Measurements from ENCODE around the gene EDAR.

The EDAR gene

GRCh38 chr2:108908713-108909070 is 80.3 kb downstream of the EDAR start:
- DNase-seq (ENCODE audit: low read depth), result no peak

DNA sequence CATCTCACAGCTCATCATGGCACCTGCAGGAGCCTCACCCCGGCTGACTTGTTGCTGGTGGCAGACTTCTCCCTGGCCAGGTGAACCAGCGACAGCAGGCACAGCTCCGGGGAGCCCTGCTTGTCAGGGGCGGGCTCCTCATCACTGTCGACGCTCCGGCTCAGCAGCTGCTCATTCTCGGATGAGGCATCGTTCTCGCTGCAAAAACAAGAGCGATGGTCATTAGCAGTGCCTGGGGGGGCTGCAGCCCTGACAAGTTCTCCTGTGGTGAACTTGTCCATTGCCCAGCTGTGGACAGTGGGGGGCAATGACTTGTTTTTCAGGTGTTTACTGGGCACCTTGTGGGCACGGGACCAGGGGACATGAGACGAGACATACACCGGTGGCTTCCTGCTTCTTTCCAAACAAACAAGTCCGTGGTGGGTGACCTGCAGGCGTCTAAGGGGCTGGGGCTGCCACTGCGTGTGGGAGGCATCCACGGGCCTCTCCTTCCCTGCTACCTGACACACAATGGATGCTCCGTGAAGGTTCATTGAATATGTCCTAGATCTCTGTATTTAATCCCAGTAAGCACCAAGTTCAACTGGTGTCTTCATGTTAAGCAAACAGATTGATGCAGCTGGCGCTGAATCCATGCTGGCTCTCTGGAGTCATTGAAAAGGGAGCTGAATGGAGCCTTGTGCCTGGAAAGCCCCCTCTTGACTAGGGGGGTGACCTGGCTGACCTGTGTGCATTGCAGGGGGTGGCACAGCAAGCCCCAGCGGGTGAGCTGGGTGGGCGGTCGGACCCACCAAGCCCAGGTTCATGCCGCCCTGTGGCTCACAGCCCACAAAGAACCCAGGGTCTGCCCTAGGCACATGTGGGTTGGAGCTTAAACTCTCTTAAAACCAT is 81.0 kb downstream of the EDAR start:
- DNase-seq (ENCODE audit: low read depth), result no peak

GRCh38 chr2:108906403-108907077 is 82.5 kb downstream of the EDAR start:
- DNase-seq (ENCODE audit: low read depth), result no peak

DNA sequence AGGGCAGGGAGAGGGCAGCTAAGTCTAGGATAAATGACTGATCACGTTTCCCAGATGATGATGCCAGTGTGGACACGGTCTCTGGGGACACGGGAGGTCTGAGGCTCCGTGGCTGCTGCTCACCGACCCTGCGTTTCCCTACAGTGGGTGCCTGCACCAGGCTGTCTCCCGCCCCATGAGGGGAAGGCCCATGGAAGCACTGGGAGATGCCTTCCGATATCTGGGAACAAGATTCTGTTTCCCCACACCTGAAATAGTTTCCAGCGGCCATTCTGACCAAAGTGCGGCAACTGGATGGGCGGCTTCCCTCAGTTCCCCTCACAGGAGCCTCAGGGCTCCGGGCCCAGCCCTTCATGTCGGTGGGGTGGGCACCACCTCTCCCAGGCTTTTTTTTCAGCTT is 83.1 kb downstream of the EDAR start:
- no peak for DNase-seq (ENCODE audit: low read depth)

- DNase-seq (ENCODE audit: low read depth), result no peak
Measured at GRCh38 chr2:108905176-108905575, 83.8 kb downstream of the EDAR start.

- DNase-seq (ENCODE audit: low read depth), result no peak
Measured at GRCh38 chr2:108904680-108905079, 84.3 kb downstream of the EDAR start.

GRCh38 chr2:108898315-108899082 is 90.5 kb downstream of the EDAR start:
- no peak for DNase-seq (ENCODE audit: low read depth)

DNA sequence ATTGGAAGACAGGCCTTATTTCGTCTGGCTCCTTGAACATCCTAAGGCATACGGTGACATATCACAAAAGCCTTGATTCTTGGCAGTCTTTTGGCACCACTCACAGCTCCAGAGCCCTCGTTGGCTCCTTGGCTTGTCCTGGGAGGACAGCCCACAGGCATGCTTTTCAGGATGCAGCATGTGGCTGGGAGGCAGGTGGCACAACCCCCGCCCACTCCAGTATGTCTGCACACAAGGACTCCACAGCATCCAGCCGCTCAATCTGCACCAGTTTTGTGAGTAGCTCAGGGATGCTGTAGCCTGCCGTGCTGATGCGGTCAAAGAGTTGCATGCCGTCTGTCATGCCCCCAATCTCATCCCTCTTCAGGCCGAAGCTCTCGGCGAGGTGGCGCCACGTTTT is 92.3 kb downstream of the EDAR start:
- DNase-seq (ENCODE audit: low read depth), result no peak

- no peak for DNase-seq (ENCODE audit: low read depth)
Measured at GRCh38 chr2:108895188-108895587, 93.8 kb downstream of the EDAR start.

- no peak for DNase-seq (ENCODE audit: low read depth)
Measured at GRCh38 chr2:108894766-108895165, 94.3 kb downstream of the EDAR start.

DNA sequence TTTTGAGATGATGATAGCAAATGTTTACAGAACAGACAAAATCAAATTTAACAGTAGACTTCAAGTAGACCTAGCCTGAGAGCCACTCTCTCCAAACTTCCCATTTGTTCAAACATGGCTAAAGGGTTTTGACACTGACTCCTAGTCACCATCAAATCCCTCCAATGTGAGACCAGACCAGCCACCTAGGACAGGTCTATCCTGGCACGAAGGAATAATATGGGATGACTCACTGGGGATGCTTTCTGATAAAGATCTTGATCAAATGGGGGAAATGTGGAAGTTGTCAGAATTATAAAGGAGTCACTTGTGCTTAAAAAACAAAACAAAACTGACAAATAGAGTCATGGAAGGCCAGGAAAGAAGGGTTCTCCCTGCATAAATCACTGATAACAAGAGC is 95.7 kb downstream of the EDAR start:
- DNase-seq (ENCODE audit: low read depth), result no peak

GRCh38 chr2:108889907-108890306 is 99.1 kb downstream of the EDAR start:
- DNase-seq (ENCODE audit: low read depth), result no peak

DNA sequence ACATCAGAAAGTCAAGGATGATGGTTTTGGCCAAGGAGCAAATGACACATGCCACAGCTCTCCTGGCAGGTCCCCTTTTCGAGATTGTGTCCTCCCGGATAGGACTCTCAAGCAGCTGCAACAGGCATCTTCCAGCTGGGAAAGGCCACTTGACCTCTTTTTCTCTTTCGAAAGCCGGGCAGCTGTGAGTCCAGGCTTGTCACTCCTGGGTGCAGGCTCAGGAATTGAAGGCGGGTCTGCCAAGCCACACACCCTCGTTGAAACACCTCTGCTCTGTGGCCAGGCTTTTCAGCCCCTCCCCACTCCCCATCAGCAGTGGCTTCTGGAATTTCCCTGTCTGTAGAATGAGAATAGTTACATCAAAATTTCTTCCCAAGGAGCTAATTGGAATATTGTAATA is 104.4 kb downstream of the EDAR start:
- DNase-seq (ENCODE audit: low read depth), result no peak

GRCh38 chr2:108878276-108878675 is 110.7 kb downstream of the EDAR start:
- no peak for DNase-seq (ENCODE audit: low read depth)

GRCh38 chr2:108877506-108877905 is 111.5 kb downstream of the EDAR start:
- no peak for DNase-seq (ENCODE audit: low read depth)

- DNase-seq (ENCODE audit: low read depth), result no peak
Measured at GRCh38 chr2:108870069-108870644, 118.9 kb downstream of the EDAR start.

- DNase-seq (ENCODE audit: low read depth), result no peak
Measured at GRCh38 chr2:108869542-108869941, 119.5 kb downstream of the EDAR start.

- DNase-seq (ENCODE audit: low read depth), result no peak
Measured at GRCh38 chr2:108868911-108869310, 120.1 kb downstream of the EDAR start.

- DNase-seq (ENCODE audit: low read depth), result no peak
Measured at GRCh38 chr2:108866041-108866440, 123.0 kb downstream of the EDAR start.

GRCh38 chr2:108858894-108859293 is 130.1 kb downstream of the EDAR start:
- DNase-seq (ENCODE audit: low read depth), result no peak

DNA sequence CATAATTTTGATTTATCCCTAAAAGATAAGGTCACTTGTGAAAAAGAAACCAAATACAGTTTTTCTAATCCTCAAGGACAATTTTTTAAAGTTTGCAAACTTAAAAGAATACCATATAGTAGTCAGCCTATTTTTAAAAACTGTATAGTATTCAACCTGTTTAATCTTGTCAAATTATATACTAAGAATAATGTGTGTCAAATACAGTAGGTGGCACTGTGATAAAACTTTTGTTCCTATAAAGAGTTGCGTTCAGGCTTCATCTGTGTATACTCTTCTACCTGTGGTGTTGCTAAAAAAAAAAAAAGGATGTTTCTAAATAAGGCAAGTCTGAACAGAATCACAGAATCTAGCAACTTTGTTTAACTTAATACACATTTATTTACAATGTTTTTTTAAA is 133.8 kb downstream of the EDAR start:
- DNase-seq (ENCODE audit: low read depth), result no peak

GRCh38 chr2:108854484-108854883 is 134.5 kb downstream of the EDAR start:
- no peak for DNase-seq (ENCODE audit: low read depth)

DNA sequence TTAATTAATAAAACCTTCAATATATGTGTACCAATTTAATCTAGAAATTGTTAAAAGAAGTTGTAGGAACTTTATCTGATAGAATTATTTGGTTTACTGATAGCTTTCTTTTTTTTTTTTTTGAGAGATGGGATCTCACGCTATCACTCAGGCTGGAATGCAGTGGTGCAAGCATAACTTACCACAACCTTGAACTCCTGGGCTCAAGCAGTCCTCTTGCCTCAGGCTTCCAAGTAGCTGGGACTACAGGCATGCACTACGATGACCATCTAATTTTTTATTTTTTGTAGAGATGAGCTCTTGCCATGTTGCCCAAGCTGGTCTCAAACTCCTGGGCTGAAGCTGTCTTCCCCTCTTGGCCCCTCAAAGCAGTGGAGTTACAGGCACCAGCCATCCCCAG is 135.6 kb downstream of the EDAR start:
- no peak for DNase-seq (ENCODE audit: low read depth)
